GM12878 (cell line): Measurements from ENCODE around the gene DTL. TPM values are rescaled to one million over a fixed set of nuclear protein-coding genes. Genes with fewer than 3 reads are reported as not detected.

ENCODE experiments used
- ATAC-seq: fragments of 200-7000 bp; cut with Tn5 transposase; 3 replicates; pipeline ENCODE4 v1.9.1; 2020; ENCODE audit warnings: mild to moderate bottlenecking, moderate library complexity
- BruUV-seq: library from RNA; stranded (reverse); fragments of 400-500 nt; replicated peaks from 2 replicates; lab custom pipeline; 2021; lab: Mats Ljungman, UMichigan
- CTCF ChIA-PET: fragments of 300-600 bp; sonication (Branson Sonifier 250); formaldehyde crosslinking; extraction: SDS; loops from one replicate; lab custom pipeline; 2021; ENCODE audit warnings: inconsistent platforms; lab: Yijun Ruan, JAX
- POLR2A ChIA-PET: fragments of 350-600 bp; formaldehyde crosslinking; extraction: SDS; loops from one replicate; lab custom pipeline; 2021; ENCODE audit warnings: inconsistent platforms; lab: Charles Lee
- RAD21 ChIA-PET: fragments of 300-600 bp; sonication (Branson Sonifier 250); formaldehyde crosslinking; loops from one replicate; lab custom pipeline; 2023; ENCODE audit warnings: antibody characterized with exemption; ENCODE audit not compliant: unreplicated experiment; lab: Charles Lee
- SMC1A ChIA-PET: fragments of 300-600 bp; sonication (Branson Sonifier 250); formaldehyde crosslinking; loops from one replicate; lab custom pipeline; 2023; ENCODE audit not compliant: unreplicated experiment, uncharacterized antibody; lab: Charles Lee
- DNase-seq: peaks from one replicate; pipeline ENCODE4 v3.0.0-alpha.2; 2011; ENCODE audit warnings: low read depth, low spot score
- FAIRE-seq: peaks from 3 replicates; lab custom pipeline; 2011; peaks lifted over from hg19 to GRCh38; lab: Jason Lieb, UNC
- H2AFZ ChIP-seq: 2 replicates; pipeline ENCODE4 v1.6.0; 2011; ENCODE audit warnings: low read depth, low read length, control low read depth; ENCODE audit not compliant: control insufficient read depth
- H3K27ac ChIP-seq: 2 replicates; pipeline ENCODE4 v1.5.1; 2011; ENCODE audit warnings: control low read depth; ENCODE audit not compliant: control insufficient read depth, insufficient read depth
- H3K27me3 ChIP-seq, 2 experiments: replicated peaks in 1 of 2; 2 replicates each; pipeline versions ENCODE4 v1.6.0 to v1.6.1; 2011; ENCODE audit warnings: low read length in 1 of 2; ENCODE audit not compliant: control insufficient read depth in 2 of 2, insufficient read depth in 2 of 2
- H3K36me3 ChIP-seq, 2 experiments: 2 replicates each; pipeline ENCODE4 v1.5.1; 2011; ENCODE audit warnings: low read length in 1 of 2; ENCODE audit not compliant: control insufficient read depth in 2 of 2, insufficient read depth in 2 of 2
- H3K4me1 ChIP-seq: 2 replicates; pipeline ENCODE4 v1.6.1; 2011; ENCODE audit warnings: mild to moderate bottlenecking, low read length, moderate library complexity, mixed read lengths; ENCODE audit not compliant: control insufficient read depth, insufficient read depth
- H3K4me2 ChIP-seq: 2 replicates; pipeline ENCODE4 v1.6.0; 2011; ENCODE audit warnings: control low read depth; ENCODE audit not compliant: control insufficient read depth, insufficient read depth
- H3K4me3 ChIP-seq: fragments of 200-600 bp; sonication (generic); 2 replicates; pipeline ENCODE4 v1.5.1; 2016
- H3K79me2 ChIP-seq: 2 replicates; pipeline ENCODE4 v1.6.0; 2011; ENCODE audit warnings: low read length; ENCODE audit not compliant: control insufficient read depth, insufficient read depth
- H3K9ac ChIP-seq: 2 replicates; pipeline ENCODE4 v1.8.0; 2011; ENCODE audit warnings: low read length, control low read depth, mixed read lengths; ENCODE audit not compliant: control insufficient read depth, insufficient read depth
- H3K9me3 ChIP-seq: replicated peaks from 3 replicates; pipeline ENCODE4 v1.5.1; 2011; ENCODE audit warnings: mild to moderate bottlenecking, low read length; ENCODE audit not compliant: control insufficient read depth, insufficient read depth
- H4K20me1 ChIP-seq: 2 replicates; pipeline ENCODE4 v1.6.0; 2011; ENCODE audit not compliant: control insufficient read depth, insufficient read depth
- GABPA ChIP-seq: IDR thresholded peaks from 2 replicates; pipeline ENCODE4 v1.6.1; 2014; ENCODE audit warnings: antibody characterized with exemption, low read depth, mild to moderate bottlenecking, inconsistent platforms
- MTA3 ChIP-seq: IDR thresholded peaks from 2 replicates; pipeline ENCODE4 v1.6.1; 2012; ENCODE audit warnings: low read length, inconsistent platforms, borderline replicate concordance
- NR2F1 ChIP-seq: fragments of 450-650 bp; conservative IDR thresholded peaks from 2 replicates; pipeline ENCODE4 v1.6.1; 2017; ENCODE audit warnings: mild to moderate bottlenecking
- SUZ12 ChIP-seq: fragments of 200-600 bp; sonication (generic); IDR thresholded peaks from one replicate; pipeline ENCODE4 v1.6.1; 2018; ENCODE audit warnings: antibody characterized with exemption, mild to moderate bottlenecking; ENCODE audit not compliant: unreplicated experiment
- WGBS: methylation state at CpG from one replicate; pipeline ENCODE4 v1.1.6; 2016; ENCODE audit warnings: low lambda C conversion rate; ENCODE audit not compliant: insufficient replicate concordance, insufficient coverage; ENCODE audit errors: missing lambda C conversion rate; 5-methylcytosine and 5-hydroxymethylcytosine counted together
- in situ Hi-C: fragments of 300-500 bp; cut with MboI; formaldehyde crosslinking; loops from 9 replicates; pipeline ENCODE4 v1.14.3; 2018; ENCODE audit warnings: mixed read lengths
- intact Hi-C: fragments of 100-400 bp; cut with micrococcal nuclease; formaldehyde crosslinking; loops from one replicate; pipeline ENCODE4 v1.14.2; 2022; ENCODE audit not compliant: unreplicated experiment
- polyA plus RNA-seq, 11 experiments: library from polyadenylated mRNA; depleted of rRNA in 4 of 11; unstranded in 6 of 11; stranded (reverse) in 5 of 11; fragments of >200 nt; fragmentation: Nextera tagmentation in 4 of 11; fragmentation: Illumina TruSeq in 1 of 11; extraction: Ambion mirVana in 4 of 11; extraction: Trizol in 1 of 11; gene quantifications; 1 replicate in 1 of 11; 2 replicates in 10 of 11; pipeline versions ENCODE4 v1.2.1 to v1.2.3, GENCODE V29; 2011 to 2016; ENCODE audit warnings: inconsistent platforms in 2 of 11, missing spikeins in 2 of 11, low read depth in 1 of 11
- total RNA-seq, 4 experiments: library from RNA; depleted of rRNA in 3 of 4; stranded (reverse); fragments of >200 nt in 3 of 4; fragmentation: Illumina TruSeq in 1 of 4; extraction: Trizol in 1 of 4; gene quantifications; 2 replicates each; pipeline versions ENCODE4 v1.2.1 to v1.2.3, GENCODE V29; 2013 to 2021
- TF ChIP-seq, protein P1 (sequence below): fragments of 450-650 bp; IDR thresholded peaks from 2 replicates; pipeline ENCODE4 v1.6.1; 2017; ENCODE audit warnings: antibody characterized with exemption, mild to moderate bottlenecking, moderate library complexity
- TF ChIP-seq, protein P2 (sequence below): fragments of 450-650 bp; IDR thresholded peaks from 2 replicates; pipeline ENCODE4 v1.6.1; 2016; ENCODE audit warnings: mild to moderate bottlenecking
- TF ChIP-seq, protein P3 (sequence below): fragments of 450-650 bp; formaldehyde crosslinking; IDR thresholded peaks from 2 replicates; pipeline ENCODE4 v1.4.0; 2022; ENCODE audit warnings: mild to moderate bottlenecking, moderate library complexity
- TF ChIP-seq, protein P4 (sequence below): fragments of 450-650 bp; IDR thresholded peaks from 2 replicates; pipeline ENCODE4 v1.6.1; 2017; ENCODE audit warnings: mild to moderate bottlenecking, moderate library complexity

The DTL gene
- total and polyA plus RNA-seq, 10 of the 15 experiments (the other 5 are each of a cell fraction or from before 2014, with no cell fraction given), result 24.1 to 73.4 (median 52.2) TPM

DNA sequence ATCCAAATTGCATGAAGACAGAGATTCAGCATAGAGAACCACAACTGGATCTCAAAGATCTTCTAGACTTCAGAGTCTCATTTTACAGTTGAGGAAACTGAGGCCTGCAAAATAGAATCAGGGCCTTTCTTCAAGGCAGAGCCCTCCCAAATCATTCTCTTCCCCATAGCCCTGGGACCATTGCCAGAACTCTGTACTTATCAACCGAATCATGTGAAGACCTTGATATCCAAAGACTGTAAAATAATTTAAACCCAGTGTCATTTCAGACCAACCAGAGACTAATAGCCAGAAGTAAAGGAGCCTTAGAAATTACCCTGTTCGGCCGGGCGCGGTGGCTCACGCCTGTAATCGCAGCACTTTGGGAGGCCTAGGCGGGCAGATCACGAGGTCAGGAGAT, 90.1 kb downstream of the DTL start (continued):
- TF ChIP-seq, protein P1, sequence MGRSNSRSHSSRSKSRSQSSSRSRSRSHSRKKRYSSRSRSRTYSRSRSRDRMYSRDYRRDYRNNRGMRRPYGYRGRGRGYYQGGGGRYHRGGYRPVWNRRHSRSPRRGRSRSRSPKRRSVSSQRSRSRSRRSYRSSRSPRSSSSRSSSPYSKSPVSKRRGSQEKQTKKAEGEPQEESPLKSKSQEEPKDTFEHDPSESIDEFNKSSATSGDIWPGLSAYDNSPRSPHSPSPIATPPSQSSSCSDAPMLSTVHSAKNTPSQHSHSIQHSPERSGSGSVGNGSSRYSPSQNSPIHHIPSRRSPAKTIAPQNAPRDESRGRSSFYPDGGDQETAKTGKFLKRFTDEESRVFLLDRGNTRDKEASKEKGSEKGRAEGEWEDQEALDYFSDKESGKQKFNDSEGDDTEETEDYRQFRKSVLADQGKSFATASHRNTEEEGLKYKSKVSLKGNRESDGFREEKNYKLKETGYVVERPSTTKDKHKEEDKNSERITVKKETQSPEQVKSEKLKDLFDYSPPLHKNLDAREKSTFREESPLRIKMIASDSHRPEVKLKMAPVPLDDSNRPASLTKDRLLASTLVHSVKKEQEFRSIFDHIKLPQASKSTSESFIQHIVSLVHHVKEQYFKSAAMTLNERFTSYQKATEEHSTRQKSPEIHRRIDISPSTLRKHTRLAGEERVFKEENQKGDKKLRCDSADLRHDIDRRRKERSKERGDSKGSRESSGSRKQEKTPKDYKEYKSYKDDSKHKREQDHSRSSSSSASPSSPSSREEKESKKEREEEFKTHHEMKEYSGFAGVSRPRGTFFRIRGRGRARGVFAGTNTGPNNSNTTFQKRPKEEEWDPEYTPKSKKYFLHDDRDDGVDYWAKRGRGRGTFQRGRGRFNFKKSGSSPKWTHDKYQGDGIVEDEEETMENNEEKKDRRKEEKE, result no peak
- TF ChIP-seq, protein P2, sequence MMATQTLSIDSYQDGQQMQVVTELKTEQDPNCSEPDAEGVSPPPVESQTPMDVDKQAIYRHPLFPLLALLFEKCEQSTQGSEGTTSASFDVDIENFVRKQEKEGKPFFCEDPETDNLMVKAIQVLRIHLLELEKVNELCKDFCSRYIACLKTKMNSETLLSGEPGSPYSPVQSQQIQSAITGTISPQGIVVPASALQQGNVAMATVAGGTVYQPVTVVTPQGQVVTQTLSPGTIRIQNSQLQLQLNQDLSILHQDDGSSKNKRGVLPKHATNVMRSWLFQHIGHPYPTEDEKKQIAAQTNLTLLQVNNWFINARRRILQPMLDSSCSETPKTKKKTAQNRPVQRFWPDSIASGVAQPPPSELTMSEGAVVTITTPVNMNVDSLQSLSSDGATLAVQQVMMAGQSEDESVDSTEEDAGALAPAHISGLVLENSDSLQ, result no peak
- TF ChIP-seq GABPA (no peak), SUZ12 (no peak)

DNA sequence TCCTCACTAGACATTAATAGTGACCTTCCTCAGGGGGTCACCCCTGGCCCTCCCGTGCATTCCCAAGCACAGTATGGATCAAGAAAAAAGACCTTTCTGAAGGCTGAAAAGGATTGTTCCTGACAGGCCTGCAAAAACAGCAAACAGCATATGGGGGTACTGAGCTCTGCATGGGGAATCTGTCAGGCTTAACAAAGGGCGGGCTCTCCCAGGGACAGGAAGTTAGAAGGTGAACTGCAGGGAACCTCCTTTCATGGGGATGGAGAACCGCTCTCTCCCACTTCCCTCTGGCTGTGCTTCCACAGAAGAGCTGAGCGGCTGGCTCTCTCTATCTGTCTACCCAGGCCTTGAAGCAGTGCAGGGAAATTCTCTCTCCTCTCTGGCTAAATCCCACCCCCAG, 91.7 kb downstream of the DTL start:
- H3K27me3 ChIP-seq, result no peaks in the 10 kb centered on the region
- CTCF ChIA-PET, result interaction anchor here (1.5 kb wide), 1 partner anchor 9 kb away, joined by 3 read pairs; no protein-coding TSS in a partner anchor
- intact Hi-C loops (no loop called here), in situ Hi-C loops (no loop called here)
- no peak for DNase-seq
- no peak overlapping the region for H3K27ac ChIP-seq
- no TSS peak for BruUV-seq
- SMC1A ChIA-PET, result interaction anchor here (0.6 to 0.7 kb wide), 2 partner anchors 13 to 97 kb away, joined by 3 read pairs; no protein-coding TSS in a partner anchor
- no peak for FAIRE-seq
- H3K4me1 ChIP-seq, result no peaks in the 10 kb centered on the region
- H2AFZ ChIP-seq, result no peak overlapping the region
- H3K79me2 ChIP-seq, result no peaks in the 10 kb centered on the region
- H3K9ac ChIP-seq, result no peak overlapping the region
- no peaks in the 10 kb centered on the region for H4K20me1 ChIP-seq
- POLR2A ChIA-PET, result no interaction called here
- peaks cover 0 to 2% of the 10 kb centered on the region in 2 experiments; a peak in 3 of 4 replicates for H3K36me3 ChIP-seq
- no peak overlapping the region for H3K4me2 ChIP-seq
- H3K4me3 ChIP-seq, result no peak overlapping the region
- WGBS, result 97% methylated on average over 4 of the region's 4 CpGs
- no peaks in the 10 kb centered on the region for H3K9me3 ChIP-seq
- RAD21 ChIA-PET, result no interaction called here
- no peak for ATAC-seq
- TF ChIP-seq, protein P3, sequence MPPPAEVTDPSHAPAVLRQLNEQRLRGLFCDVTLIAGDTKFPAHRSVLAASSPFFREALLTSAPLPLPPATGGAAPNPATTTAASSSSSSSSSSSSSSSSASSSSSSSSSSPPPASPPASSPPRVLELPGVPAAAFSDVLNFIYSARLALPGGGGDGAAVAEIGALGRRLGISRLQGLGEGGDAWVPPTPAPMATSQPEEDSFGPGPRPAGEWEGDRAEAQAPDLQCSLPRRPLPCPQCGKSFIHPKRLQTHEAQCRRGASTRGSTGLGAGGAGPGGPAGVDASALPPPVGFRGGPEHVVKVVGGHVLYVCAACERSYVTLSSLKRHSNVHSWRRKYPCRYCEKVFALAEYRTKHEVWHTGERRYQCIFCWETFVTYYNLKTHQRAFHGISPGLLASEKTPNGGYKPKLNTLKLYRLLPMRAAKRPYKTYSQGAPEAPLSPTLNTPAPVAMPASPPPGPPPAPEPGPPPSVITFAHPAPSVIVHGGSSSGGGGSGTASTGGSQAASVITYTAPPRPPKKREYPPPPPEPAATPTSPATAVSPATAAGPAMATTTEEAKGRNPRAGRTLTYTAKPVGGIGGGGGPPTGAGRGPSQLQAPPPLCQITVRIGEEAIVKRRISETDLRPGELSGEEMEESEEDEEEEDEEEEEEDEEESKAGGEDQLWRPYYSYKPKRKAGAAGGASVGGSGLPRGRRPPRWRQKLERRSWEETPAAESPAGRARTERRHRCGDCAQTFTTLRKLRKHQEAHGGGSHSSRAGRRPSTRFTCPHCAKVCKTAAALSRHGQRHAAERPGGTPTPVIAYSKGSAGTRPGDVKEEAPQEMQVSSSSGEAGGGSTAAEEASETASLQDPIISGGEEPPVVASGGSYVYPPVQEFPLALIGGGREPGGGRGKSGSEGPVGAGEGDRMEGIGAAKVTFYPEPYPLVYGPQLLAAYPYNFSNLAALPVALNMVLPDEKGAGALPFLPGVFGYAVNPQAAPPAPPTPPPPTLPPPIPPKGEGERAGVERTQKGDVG (CRISPR knock-in tag), result no peak
- TF ChIP-seq, protein P4, sequence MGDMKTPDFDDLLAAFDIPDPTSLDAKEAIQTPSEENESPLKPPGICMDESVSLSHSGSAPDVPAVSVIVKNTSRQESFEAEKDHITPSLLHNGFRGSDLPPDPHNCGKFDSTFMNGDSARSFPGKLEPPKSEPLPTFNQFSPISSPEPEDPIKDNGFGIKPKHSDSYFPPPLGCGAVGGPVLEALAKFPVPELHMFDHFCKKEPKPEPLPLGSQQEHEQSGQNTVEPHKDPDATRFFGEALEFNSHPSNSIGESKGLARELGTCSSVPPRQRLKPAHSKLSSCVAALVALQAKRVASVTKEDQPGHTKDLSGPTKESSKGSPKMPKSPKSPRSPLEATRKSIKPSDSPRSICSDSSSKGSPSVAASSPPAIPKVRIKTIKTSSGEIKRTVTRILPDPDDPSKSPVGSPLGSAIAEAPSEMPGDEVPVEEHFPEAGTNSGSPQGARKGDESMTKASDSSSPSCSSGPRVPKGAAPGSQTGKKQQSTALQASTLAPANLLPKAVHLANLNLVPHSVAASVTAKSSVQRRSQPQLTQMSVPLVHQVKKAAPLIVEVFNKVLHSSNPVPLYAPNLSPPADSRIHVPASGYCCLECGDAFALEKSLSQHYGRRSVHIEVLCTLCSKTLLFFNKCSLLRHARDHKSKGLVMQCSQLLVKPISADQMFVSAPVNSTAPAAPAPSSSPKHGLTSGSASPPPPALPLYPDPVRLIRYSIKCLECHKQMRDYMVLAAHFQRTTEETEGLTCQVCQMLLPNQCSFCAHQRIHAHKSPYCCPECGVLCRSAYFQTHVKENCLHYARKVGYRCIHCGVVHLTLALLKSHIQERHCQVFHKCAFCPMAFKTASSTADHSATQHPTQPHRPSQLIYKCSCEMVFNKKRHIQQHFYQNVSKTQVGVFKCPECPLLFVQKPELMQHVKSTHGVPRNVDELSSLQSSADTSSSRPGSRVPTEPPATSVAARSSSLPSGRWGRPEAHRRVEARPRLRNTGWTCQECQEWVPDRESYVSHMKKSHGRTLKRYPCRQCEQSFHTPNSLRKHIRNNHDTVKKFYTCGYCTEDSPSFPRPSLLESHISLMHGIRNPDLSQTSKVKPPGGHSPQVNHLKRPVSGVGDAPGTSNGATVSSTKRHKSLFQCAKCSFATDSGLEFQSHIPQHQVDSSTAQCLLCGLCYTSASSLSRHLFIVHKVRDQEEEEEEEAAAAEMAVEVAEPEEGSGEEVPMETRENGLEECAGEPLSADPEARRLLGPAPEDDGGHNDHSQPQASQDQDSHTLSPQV, result no peak
- TF ChIP-seq NR2F1 (no peak), MTA3 (no peak)
